DMS53 treated with DMSO at 0.1 percent for 48 hours (cell line): ENCODE data around the gene ADGRL3.

ENCODE experiments used
- DNase-seq: peaks from one replicate; lab custom pipeline; 2025; ENCODE audit not compliant: unreplicated experiment; lab: John Stamatoyannopoulos, UW

ADGRL3 gene

DNA sequence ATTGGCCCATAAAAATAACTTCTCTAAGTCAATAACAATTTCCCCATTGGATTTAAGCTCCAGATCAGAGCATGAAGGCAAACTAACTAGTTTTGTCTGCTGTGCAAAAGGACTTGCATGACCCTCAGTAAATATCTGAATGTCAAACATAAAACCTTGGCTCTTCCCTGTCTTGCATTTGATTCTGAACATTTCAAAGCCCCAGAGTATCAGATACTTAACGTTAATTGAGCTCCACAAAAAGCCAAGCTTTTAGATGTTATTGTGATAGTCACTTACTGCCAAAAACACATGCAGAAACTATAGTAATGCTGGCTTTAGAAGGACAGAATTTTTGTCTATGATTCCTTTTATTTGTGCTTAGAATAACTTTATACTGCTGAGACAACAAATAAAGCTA is 664.2 kb downstream of the ADGRL3 start:
- no peak for DNase-seq

DNA sequence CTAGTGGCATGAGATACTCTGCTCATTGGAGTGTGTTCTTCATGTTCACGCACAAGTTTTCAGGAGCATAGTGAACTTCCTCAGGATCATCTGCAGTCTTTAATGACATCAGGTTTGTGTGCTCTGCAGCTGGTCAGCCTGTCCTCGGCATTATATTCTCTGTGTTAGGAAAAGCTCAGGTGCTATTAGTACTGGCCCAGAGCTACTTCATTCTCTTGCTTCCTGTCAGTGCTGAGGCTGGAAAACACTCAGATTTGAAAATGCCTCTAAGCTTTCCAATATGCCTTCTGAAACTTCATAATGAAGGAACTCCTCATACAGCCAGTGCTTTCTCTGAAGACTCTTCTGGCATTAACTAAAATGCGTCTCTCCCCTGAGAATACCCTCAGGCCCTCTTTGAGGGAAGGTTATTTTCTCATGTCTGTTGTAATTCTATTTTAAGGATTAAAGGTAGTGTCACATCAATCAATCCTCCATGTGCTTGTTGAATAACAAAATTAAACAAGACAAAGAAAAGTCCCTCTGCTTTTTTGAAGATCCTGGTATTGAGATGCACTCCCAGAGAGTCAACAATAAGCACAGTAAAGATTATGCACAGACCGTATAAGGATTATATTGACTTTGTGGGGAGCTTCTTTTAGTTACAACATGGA is 666.4 kb downstream of the ADGRL3 start:
- DNase-seq, result no peak

- no peak for DNase-seq
Measured at GRCh38 chr4:61872983-61873382, 672.9 kb downstream of the ADGRL3 start.

DNA sequence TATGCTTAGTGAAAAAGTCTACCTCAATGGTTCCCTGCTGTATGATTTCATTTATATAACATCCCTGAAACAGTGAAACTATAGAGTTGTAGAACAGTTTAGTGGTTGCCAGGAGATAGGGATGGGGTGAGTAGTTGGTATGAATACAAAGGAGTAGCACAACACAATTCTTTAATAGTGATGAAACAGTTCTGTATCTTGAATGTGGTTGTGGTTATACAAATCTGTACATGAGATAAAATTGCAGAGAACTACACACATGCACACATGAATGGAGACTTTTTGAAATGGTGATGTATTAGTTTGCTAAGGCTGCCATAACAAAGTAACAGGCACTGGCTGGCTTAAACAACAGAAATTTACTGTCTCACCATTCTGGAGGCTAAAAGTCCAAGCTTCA is 677.1 kb downstream of the ADGRL3 start:
- no peak for DNase-seq

DNA sequence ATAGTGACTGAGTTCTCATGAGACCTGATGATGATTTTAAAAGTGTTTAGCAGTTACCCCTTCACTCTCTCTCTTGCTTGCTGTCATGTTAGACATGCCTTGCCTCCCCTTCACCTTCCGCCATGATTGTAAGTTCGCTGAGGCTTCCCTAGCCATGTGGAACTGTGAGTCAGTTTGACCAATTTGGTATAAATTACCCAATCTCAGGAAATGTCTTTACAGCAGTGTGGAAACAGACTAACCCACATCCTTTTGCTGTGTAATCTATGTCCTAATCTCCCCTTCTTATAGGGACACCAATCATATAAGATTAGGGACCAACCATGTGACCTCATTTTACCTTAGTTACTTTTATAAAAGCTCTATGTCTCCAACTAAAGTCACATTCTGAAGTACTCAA is 677.8 kb downstream of the ADGRL3 start:
- no peak for DNase-seq

- DNase-seq, result no peak
Measured at GRCh38 chr4:61882381-61882780, 682.3 kb downstream of the ADGRL3 start.

GRCh38 chr4:61886131-61886530 is 686.0 kb downstream of the ADGRL3 start:
- DNase-seq, result no peak

GRCh38 chr4:61889117-61889516 is 689.0 kb downstream of the ADGRL3 start:
- no peak for DNase-seq

- no peak for DNase-seq
Measured at GRCh38 chr4:61890321-61890720, 690.2 kb downstream of the ADGRL3 start.

GRCh38 chr4:61891953-61892352 is 691.8 kb downstream of the ADGRL3 start:
- no peak for DNase-seq

DNA sequence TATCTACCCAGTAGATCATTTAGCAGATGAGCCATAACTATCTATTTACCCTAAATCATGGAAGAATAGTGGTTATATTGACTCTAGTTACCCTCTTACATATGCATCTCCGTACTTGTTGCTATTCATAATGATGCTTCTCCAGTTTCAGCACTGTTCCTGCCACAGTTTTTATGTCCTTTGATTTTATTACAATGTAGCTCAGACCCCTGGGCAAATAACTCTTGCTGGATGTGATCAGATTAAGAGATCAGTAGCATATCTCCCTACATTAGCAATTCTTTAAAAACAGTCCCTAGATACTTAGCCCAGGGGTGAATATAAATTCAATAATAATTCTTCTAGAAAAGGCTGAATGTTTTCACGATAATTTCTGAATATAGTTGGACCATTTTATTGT is 696.5 kb downstream of the ADGRL3 start:
- DNase-seq, result no peak

DNA sequence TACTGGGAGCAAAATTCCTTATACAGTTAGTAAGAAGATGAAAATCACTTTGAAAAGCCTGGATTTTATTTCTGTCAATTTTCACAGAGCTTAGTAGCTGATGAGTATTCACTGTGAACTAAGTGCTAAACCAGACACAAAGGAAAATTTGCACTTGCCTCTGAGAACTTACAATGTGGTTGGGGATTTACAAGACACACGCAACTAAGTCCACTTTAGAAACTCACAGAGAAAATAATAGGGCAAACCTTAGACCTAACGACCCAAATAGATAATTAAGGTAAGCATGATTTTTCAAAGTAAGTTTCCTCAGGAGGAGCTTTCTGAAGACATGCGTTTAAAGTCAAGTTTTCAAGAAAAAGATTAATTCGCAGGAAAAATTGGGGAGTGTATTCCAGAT is 708.9 kb downstream of the ADGRL3 start:
- no peak for DNase-seq

DNA sequence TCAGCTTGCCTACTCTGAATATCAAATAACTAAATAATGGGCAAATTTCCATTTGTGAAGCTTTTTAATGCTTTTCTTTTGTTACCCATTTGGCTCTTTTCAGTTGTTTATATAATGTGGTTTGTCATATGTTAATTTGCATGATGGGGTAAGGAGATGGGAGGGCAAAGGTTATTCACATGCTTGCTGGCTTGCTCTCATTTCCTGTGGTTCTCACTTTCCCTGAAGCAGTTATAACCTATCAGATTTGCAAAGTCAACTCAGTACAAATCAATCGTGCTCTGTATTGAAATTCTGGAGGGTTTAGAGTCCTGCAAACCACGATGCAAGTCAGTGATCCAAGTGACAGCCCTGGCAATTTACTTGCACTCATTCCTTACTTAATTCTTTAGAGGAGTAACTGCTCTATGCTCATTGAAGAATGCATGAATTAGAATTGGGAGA is 711.2 kb downstream of the ADGRL3 start:
- DNase-seq, result no peak

DNA sequence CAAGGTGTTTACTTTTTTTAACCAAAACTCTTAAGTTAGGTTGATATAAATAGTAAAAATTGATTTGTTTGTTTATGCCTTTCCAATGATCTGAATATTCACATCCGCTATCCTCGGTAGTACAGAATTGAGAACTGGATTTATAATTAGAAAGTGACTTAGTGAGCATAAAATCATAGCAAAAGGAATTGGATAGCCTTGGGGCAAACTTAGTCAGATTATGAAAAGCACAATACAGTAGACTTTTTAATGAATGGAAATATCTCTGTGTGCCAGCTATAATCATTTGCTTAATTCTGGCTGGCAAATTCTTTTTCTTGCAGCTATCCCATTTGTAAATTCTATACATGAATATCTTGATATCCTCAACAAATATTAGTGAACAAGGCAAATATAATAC is 713.5 kb downstream of the ADGRL3 start:
- no peak for DNase-seq

DNA sequence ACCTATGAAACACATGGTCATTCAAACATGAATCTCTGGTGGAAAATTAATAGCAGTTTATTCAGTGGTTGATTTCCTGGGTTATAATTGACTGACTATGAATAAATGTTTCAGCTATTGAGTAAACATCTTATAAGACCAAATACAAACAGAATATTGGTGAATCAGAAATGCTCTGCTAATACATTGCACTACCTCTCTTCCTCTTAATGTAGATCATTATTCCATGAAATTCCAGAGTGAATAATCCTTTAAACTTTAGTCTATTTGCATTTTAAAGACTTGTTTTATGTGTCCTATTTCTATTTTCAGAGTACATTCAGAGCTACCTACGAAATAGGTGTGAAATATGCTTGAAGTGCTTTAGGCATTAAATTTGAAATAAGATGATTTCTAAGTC is 715.4 kb downstream of the ADGRL3 start:
- no peak for DNase-seq

DNA sequence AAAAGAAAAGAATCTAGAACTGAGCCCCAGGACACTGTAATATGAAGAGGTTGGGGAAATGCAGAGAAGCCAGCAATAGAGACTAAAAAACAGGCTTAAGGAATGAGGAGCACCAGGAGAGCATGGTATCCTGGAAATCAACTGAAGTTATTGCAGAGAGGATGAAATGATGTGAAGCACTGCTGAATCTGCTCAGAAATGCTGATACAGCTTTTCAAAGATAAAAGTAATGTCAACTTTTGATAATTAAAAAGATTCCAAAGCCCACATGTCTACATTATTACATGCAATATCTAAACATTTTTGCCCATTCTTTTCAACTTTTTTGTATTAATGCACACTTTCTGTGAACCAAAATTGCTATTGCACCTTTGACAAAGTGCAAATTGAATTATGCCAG is 718.4 kb downstream of the ADGRL3 start:
- no peak for DNase-seq

GRCh38 chr4:61918987-61919386 is 718.9 kb downstream of the ADGRL3 start:
- no peak for DNase-seq

GRCh38 chr4:61919561-61919960 is 719.4 kb downstream of the ADGRL3 start:
- no peak for DNase-seq

- no peak for DNase-seq
Measured at GRCh38 chr4:61921920-61922319, 721.8 kb downstream of the ADGRL3 start.

- DNase-seq, result no peak
Measured at GRCh38 chr4:61922766-61923165, 722.6 kb downstream of the ADGRL3 start.

GRCh38 chr4:61923179-61923578 is 723.1 kb downstream of the ADGRL3 start:
- DNase-seq, result no peak

DNA sequence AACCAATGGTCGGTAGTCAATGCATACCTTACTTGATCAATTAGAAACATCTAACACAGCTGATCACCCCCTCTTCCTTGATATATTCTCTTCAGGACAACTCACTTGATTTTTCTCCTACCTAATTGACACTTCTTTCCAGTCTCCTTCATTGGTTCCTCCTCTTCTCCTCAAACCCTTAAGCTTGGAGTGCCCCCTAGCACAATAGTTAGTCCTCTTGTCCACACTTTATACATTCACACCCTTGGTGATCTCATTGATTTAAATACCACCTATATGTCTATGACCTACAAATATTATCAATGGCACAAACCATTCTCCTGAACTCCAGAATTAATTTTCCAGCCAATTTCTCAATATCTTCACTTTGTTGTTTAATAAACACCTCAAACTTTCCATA is 724.0 kb downstream of the ADGRL3 start:
- no peak for DNase-seq

DNA sequence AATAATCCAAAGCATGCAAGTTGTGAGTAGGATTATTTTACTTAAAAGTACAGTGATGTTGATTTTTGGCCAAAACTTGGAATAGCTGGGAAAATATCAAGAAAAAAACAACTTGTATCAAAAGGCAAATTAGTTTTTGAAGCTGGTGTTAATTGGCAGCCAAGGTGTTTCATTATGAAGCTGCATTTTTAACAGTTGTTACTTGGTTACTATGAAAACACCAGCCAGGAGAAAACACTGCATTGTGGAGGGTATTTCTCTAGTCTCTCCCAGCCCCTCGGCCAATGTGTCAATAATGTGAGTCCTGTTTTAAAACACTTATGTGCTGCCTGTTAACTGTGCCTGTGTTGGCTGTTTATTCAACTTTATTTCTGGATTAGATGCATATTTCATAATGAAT is 733.4 kb downstream of the ADGRL3 start:
- DNase-seq, result no peak

- DNase-seq, result no peak
Measured at GRCh38 chr4:61934198-61934597, 734.1 kb downstream of the ADGRL3 start.
